Umbilical cord (tissue), 2 donors: ENCODE results near the gene STK17B. TPM values are rescaled to one million over a fixed set of nuclear protein-coding genes. Genes with fewer than 3 reads are reported as not detected.
"Not testable (repeated sequence)": the region's sequence is repeated elsewhere in the genome, so short reads cannot be mapped to it uniquely, and the experiment has no call there.

Experiments used
- DNase-seq: peaks from one replicate; pipeline ENCODE4 v3.0.0-alpha.2; 2015; ENCODE audit warnings: low spot score
- total RNA-seq: library from RNA; depleted of rRNA; stranded (reverse); fragments of >200 nt; gene quantifications from one replicate; pipeline ENCODE4 v1.2.3, GENCODE V29; 2014; ENCODE audit warnings: low replicate concordance; ENCODE audit not compliant: insufficient read depth

The STK17B gene
- total RNA-seq = 33.5 TPM

GRCh38 chr2:196171248-196171871 is at the start of gene STK17B:
TSS of gene STK17B (minus strand) at chr2:196171578. CDS start at chr2:196163383, 8,195 bp downstream.
- peak; percentile 95 for DNase-seq

- DNase-seq = no peak
Observed at GRCh38 chr2:196220671-196221070, 49.3 kb upstream of the STK17B start.

- no peak for DNase-seq
Observed at GRCh38 chr2:196219671-196220070, 48.3 kb upstream of the STK17B start.

GRCh38 chr2:196218106-196218505 is 46.7 kb upstream of the STK17B start:
- DNase-seq = no peak

- no peak for DNase-seq
Observed at GRCh38 chr2:196217116-196217515, 45.7 kb upstream of the STK17B start.

- no peak for DNase-seq
Observed at GRCh38 chr2:196215376-196215775, 44.0 kb upstream of the STK17B start.

GRCh38 chr2:196214156-196214555 is 42.8 kb upstream of the STK17B start:
- DNase-seq = no peak

- no peak for DNase-seq
Observed at GRCh38 chr2:196213252-196213980, 42.0 kb upstream of the STK17B start.

GRCh38 chr2:196208915-196209314 is 37.5 kb upstream of the STK17B start:
- no peak for DNase-seq

- no peak for DNase-seq
Observed at GRCh38 chr2:196206804-196207203, 35.4 kb upstream of the STK17B start.

GRCh38 chr2:196205881-196206435 is 34.6 kb upstream of the STK17B start:
- peak; percentile 6 for DNase-seq

- DNase-seq = no peak
Observed at GRCh38 chr2:196205011-196205766, 33.8 kb upstream of the STK17B start.

- DNase-seq = no peak
Observed at GRCh38 chr2:196201229-196202009, 30.0 kb upstream of the STK17B start.

GRCh38 chr2:196200557-196200956 is 29.2 kb upstream of the STK17B start:
- DNase-seq = no peak

- no peak for DNase-seq
Observed at GRCh38 chr2:196195758-196196157, 24.4 kb upstream of the STK17B start.

- DNase-seq = no peak
Observed at GRCh38 chr2:196195302-196195701, 23.9 kb upstream of the STK17B start.

GRCh38 chr2:196191541-196191940 is 20.2 kb upstream of the STK17B start:
- no peak for DNase-seq

GRCh38 chr2:196187898-196188458 is 16.6 kb upstream of the STK17B start:
- no peak for DNase-seq

- DNase-seq = not testable (repeated sequence)
Observed at GRCh38 chr2:196187175-196187700, 15.9 kb upstream of the STK17B start.

- no peak for DNase-seq
Observed at GRCh38 chr2:196186266-196186980, 15.0 kb upstream of the STK17B start.
